Fibroblast of upper back skin (primary cell): ENCODE data around the gene RITA1.

Source experiments
- DNase-seq: peaks from one replicate; pipeline ENCODE4 v3.0.0-alpha.2; 2013

The RITA1 gene

GRCh38 chr12:113180333-113180732, 5.2 kb upstream of the RITA1 start:
- no peak for DNase-seq

GRCh38 chr12:113181975-113182374, 3.5 kb upstream of the RITA1 start:
- no peak for DNase-seq

DNA sequence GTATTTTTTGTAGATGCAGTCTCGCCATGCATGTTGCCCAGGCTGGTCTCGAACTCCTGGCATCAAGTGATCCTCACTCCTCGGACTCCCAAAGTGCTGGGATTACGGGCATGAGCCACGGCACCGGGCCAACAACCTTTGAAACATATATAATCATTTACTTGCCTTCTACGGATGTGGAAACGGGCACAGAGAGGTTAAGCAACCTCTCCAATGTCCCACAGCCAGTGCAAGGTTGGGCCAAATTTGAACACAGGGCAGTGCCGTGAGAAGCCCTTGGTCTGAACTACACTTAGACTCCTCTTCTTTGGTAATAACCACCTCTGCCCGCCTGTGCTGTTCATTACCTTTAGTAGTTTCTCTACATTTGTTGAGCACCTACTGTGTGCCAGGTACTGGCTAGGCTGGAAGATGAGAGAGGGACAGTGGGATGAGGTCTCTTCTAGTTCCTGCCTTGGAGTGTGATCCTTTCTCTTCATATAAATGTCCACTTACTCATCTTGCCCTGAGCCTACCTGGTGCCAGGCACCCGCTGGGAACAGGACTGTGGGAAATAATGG, 2.4 kb upstream of the RITA1 start:
- no peak for DNase-seq

DNA sequence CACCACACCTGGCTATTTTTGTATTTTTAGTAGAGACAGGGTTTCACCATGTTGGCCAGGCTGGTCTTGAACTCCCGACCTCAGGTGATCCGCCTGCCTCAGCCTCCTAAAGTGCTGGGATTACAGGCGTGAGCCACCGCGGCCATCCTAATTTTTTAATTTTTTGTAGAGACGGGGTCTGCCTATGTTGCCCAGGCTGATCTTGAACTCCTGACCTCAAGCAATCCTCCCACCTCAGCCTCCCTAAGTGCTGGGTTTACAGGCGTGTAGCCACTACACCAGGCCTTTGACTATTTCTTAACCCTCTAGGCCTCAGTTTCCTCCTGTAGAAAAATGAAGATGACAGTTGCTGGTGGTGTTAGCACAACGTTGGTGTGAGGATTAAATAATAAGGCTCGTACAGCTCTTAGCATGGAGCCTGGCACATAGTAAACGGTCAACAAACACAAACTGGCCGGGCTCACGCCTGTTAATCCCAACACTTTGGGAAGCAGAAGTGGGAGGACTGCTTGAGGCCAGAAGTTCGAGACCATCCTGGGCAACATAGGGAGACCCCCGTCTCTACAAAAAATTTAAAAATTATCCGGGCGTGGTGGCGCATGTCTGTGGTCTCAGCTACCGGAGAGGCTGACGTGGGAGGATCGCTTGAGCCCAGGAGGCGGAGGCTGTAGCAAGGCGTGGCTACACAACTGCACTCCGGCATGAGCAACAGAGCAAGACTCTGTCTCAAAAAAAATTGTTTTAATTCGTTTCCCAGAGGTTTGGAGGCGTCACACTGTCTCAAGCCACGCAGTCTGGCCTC, 1.2 kb upstream of the RITA1 start:
- DNase-seq: no peak

- peak; percentile 90 for DNase-seq
Observed at GRCh38 chr12:113184900-113185179, 681 bp upstream of the RITA1 start.

- peak; percentile 7 for DNase-seq
Observed at GRCh38 chr12:113186033-113186365, 478 bp downstream of the RITA1 start.

DNA sequence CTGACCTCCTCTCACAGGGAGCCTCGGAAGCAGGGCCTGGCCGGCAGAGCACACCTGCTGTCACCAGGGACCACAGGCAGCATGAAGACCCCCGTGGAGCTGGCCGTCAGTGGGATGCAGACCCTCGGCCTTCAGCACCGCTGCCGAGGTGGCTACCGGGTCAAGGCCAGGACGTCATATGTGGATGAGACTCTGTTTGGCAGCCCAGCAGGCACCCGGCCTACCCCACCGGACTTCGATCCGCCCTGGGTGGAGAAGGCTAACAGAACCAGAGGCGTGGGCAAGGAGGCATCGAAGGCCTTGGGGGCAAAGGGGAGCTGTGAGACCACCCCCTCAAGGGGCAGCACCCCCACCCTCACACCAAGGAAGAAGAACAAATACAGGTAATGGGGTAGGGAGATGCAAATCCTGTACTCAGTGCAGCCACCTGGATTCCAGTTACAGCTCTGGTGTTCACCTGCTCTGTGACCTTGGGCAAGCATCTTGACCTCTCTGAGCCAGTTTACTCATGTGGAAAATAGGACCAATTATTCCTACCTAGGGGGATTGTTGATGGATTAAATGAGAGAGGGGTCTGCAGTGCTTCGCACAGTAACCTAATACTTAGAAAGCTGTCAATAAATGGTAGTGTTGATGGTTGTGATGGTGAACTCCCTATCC, 1.3 kb downstream of the RITA1 start:
- no peak for DNase-seq

GRCh38 chr12:113189361-113189760, 3.8 kb downstream of the RITA1 start:
- DNase-seq: no peak

- peak; percentile 16 for DNase-seq
Observed at GRCh38 chr12:113190761-113191160, 5.2 kb downstream of the RITA1 start.

DNA sequence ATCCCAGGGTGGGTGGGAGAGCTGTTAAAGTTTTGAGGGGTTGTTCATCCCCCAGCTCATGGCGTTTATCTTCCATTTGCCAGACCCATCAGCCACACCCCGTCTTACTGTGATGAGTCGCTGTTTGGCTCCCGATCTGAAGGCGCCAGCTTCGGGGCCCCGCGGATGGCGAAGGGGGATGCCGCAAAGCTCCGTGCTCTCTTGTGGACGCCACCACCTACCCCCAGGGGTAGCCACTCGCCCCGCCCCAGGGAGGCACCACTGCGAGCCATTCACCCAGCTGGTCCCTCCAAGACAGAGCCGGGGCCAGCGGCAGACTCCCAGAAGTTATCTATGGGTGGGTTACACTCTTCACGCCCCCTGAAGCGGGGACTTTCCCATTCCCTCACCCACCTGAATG, 5.7 kb downstream of the RITA1 start:
- no peak for DNase-seq

DNA sequence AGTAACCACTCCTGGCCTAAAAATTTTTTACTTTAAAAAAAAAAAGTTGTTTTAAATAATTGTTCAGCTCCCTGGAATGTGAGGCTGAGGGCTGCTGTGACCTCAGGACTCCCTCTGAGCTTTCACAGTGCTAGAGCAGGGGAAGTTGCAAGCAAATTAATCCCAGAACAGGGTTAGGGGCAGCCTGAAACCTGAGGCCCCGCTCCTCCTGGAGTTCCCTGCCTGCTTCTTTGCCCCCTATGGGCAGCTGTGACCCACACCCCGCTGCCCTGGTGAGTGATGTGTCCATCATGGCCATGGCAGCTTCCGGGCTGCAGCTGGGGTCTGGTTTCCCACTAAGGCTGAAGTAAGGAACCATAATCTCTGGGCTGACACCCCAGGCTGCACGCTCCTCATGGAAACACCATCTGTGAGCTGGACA, 9.5 kb downstream of the RITA1 start:
- peak; percentile 88 for DNase-seq

GRCh38 chr12:113195598-113195997, 10.1 kb downstream of the RITA1 start:
- no peak for DNase-seq

- DNase-seq: no peak
Observed at GRCh38 chr12:113196582-113196981, 11.1 kb downstream of the RITA1 start.

DNA sequence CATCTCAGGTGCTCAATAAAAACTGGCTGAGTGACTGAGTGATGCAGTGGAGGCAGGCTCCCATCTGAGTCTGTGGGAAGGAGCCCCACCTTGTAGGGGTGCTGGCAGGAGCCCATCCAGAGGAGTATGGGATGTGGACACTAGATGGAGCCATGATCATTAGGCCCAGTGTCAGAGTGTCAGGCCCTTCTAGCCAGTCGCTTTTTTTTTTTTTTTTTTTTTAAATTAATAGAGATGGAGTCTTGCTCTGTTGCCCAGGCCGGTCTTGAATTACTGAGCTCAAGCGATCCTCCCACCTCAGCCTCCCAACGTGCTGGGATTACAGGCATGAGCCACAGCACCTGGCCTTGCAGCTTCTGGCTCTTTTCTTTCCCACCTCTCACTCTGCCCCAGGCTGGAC, 11.5 kb downstream of the RITA1 start:
- DNase-seq: peak; percentile 81

GRCh38 chr12:113197518-113198077, 12.1 kb downstream of the RITA1 start:
- no peak for DNase-seq

DNA sequence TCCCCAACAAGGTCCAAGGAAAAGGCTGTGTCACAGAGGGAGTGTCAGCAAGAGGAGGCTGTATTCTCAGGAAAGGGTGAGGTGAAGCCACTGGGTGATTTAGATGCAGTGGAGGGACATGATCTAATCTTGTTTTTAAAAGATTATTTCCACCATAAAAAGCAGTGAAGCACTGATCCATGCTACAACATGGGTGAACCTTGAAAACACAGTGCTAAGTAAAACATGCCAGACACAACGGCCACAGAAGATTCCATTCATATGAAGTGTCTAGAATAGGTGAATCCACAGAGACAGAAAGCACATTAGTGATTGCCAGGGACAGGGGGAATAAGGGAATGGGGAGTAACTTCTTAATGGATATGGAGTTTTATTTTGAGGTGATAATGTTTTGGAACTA, 12.8 kb downstream of the RITA1 start:
- peak; percentile 51 for DNase-seq

- DNase-seq: no peak
Observed at GRCh38 chr12:113200021-113200797, 14.7 kb downstream of the RITA1 start.

- no peak for DNase-seq
Observed at GRCh38 chr12:113201187-113202177, 16.0 kb downstream of the RITA1 start.

GRCh38 chr12:113202300-113203075, 17.0 kb downstream of the RITA1 start:
- no peak for DNase-seq

- DNase-seq: no peak
Observed at GRCh38 chr12:113203852-113204760, 18.6 kb downstream of the RITA1 start.
